Nephron (organoid): Measurements from ENCODE around the gene RAB9A.

Source experiments
- H3K27ac Mint-ChIP-seq, 3 experiments: 2 replicates each; pipeline ENCODE4 v1.8.0; 2020; ENCODE audit warnings: mixed read lengths in 3 of 3, mild to moderate bottlenecking in 2 of 3, moderate library complexity in 1 of 3
- H3K27me3 Mint-ChIP-seq: 2 replicates; pipeline ENCODE4 v1.8.0; 2021; ENCODE audit warnings: low read depth, mild to moderate bottlenecking, moderate library complexity, mixed read lengths
- H3K36me3 Mint-ChIP-seq: 2 replicates; pipeline ENCODE4 v1.8.0; 2020; ENCODE audit warnings: low read depth, mixed read lengths
- H3K4me1 Mint-ChIP-seq: 2 replicates; pipeline ENCODE4 v1.8.0; 2020; ENCODE audit warnings: mixed read lengths
- H3K4me3 Mint-ChIP-seq, 3 experiments: 2 replicates each; pipeline ENCODE4 v1.8.0; 2020; ENCODE audit warnings: mild to moderate bottlenecking in 3 of 3, mixed read lengths in 3 of 3, moderate library complexity in 2 of 3
- H3K9me3 Mint-ChIP-seq: 2 replicates; pipeline ENCODE4 v1.8.0; 2020; ENCODE audit warnings: mixed read lengths
- CTCF ChIP-seq, 3 experiments: fragments of 200-600 bp; sonication (generic); IDR thresholded peaks; one replicate each; pipeline ENCODE4 v1.5.0; 2021; ENCODE audit warnings: antibody characterized with exemption in 3 of 3; ENCODE audit not compliant: unreplicated experiment in 3 of 3

The RAB9A gene

DNA sequence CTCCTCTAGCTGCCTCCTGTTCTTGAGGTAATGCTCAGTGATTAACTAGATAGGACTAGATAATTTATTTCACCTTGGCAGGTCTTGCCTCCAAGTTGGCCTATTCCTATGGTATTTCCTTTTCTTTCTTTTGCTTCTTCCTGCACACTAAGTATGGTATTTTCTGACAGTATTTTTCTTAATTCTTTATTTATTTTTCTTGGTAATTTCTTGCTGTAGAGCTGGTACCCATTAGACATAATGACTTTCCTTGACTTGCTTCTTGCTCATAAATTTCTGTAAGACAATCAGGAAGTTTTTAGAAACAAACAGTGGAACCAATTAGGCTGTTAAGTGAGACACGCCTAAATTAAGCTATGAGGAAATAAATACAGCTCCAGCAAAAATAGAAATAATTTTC lies 9.5 kb downstream of the RAB9A start:
- H3K27ac Mint-ChIP-seq = no peak overlapping the region
- H3K9me3 Mint-ChIP-seq = no peaks in the 10 kb centered on the region
- no peaks in the 10 kb centered on the region for H3K36me3 Mint-ChIP-seq
- no peak for TF ChIP-seq CTCF (IDR thresholded peaks at IDR 0.05; ENCODE audit: unreplicated experiment in 3 of 3)
- peaks cover 29% of the 10 kb centered on the region for H3K4me1 Mint-ChIP-seq
- H3K27me3 Mint-ChIP-seq = no peaks in the 10 kb centered on the region
- H3K4me3 Mint-ChIP-seq = no peak overlapping the region

DNA sequence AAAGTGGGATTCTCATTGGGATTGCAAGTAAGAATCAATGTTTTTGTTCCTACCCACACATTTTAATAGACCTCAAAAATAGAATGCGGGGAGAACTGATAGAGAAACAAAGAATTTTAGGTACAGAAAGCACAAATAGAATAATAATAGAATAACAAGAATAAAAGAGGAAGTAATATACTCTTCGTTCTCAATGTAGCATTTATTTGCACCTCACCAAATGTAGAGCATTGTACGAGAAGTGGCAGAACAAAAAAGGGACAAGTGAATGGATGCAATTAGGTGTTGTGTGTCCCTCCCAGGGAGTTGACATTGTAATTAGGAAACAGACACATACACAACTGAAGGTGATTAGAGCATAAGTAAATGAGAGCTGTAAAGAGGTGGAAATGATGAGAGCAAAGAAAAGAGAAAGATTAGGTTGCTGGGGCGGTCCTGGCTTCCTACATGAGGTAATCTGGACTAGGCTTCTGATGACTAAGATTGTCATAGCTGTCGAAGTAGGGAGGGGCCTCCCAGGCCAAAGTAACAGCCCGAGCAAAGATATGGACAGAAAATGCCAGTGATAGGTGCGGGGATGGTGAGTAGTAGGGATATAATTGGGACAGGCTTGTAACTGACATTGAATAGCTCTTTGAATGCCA lies 10.4 kb downstream of the RAB9A start:
- H3K9me3 Mint-ChIP-seq = no peaks in the 10 kb centered on the region
- no peaks in the 10 kb centered on the region for H3K36me3 Mint-ChIP-seq

GRCh38 chrX:13700380-13700779 lies 11.5 kb downstream of the RAB9A start:
- no peaks in the 10 kb centered on the region for H3K27me3 Mint-ChIP-seq

More for the DNA sequence above, 10.4 kb downstream of the RAB9A start:
- H3K4me1 Mint-ChIP-seq = peaks cover 24% of the 10 kb centered on the region
- no peak overlapping the region for H3K4me3 Mint-ChIP-seq
- no peak for TF ChIP-seq CTCF (IDR thresholded peaks at IDR 0.05; ENCODE audit: unreplicated experiment in 3 of 3)
- H3K27me3 Mint-ChIP-seq = no peaks in the 10 kb centered on the region
- H3K27ac Mint-ChIP-seq = no peak overlapping the region

DNA sequence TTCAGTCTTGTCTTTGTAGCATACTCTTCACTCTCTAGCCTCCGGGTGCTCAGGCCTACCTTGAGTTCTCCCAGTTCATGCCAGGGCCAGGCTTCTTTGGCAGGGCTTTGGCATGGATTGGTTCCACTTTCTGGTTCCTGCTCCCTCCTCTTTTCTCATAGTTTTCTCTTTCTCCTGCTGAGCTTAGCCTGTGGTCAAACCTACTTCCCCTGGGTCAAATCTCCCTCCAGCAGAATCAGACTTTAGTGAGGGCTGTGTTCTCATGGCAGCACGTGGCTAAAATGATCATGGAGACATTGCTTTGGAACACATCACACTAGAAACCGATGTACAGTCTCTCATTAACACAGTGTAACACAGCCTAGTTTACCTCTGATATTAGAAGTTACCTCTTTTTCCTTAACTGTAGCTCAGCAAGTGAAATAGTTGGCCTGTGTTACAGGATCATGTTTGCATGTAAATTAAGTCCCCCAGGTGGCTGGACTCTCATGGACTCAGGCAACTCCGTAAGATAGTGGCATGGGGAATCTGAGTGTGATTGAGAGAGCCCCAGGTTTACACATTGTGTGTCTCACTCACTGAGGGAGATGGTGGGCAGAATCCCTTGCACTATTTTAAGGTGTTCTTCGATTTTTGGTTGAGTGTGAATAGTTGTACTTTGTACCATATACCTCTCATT lies 13.3 kb downstream of the RAB9A start:
- TF ChIP-seq CTCF (IDR thresholded peaks at IDR 0.05; ENCODE audit: unreplicated experiment in 3 of 3) = no peak
- H3K27ac Mint-ChIP-seq = no peak overlapping the region
- H3K27me3 Mint-ChIP-seq = no peaks in the 10 kb centered on the region
- peaks cover 10% of the 10 kb centered on the region for H3K4me1 Mint-ChIP-seq
- H3K4me3 Mint-ChIP-seq = no peak overlapping the region
- peaks cover 6% of the 10 kb centered on the region for H3K36me3 Mint-ChIP-seq
- H3K9me3 Mint-ChIP-seq = no peaks in the 10 kb centered on the region

More at GRCh38 chrX:13700380-13700779, 11.5 kb downstream of the RAB9A start:
- no peak for TF ChIP-seq CTCF (IDR thresholded peaks at IDR 0.05; ENCODE audit: unreplicated experiment in 3 of 3)
- H3K27ac Mint-ChIP-seq = no peak overlapping the region
- peaks cover 17% of the 10 kb centered on the region for H3K4me1 Mint-ChIP-seq
- H3K36me3 Mint-ChIP-seq = peaks cover 2% of the 10 kb centered on the region
- H3K9me3 Mint-ChIP-seq = no peaks in the 10 kb centered on the region
- no peak overlapping the region for H3K4me3 Mint-ChIP-seq

GRCh38 chrX:13703135-13703534 lies 14.2 kb downstream of the RAB9A start:
- Mint-ChIP-seq H3K27ac (no peak overlapping the region), H3K27me3 (no peaks in the 10 kb centered on the region), H3K4me3 (no peak overlapping the region), H3K4me1 (peaks cover 8% of the 10 kb centered on the region), H3K36me3 (peaks cover 11% of the 10 kb centered on the region), H3K9me3 (no peaks in the 10 kb centered on the region)
- TF ChIP-seq CTCF (IDR thresholded peaks at IDR 0.05; ENCODE audit: unreplicated experiment in 3 of 3) = no peak

DNA sequence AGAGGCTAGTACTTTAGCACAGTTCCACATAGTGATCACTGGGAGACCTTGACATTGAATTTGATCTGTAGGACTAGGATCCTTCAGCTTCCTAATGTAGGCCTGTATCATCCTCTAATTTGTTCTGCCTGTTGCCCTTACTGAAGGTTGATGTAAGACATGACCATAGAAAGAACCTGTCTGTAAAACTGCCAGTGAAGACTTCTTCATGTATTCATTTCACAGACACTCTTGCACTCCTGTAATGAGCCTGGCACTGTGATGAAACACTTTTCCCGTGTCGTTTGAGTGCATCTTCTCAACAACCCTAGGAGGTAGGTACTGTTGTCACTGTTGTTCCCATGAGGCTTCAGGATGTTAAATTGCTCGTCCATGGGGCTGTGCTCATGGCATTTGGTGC lies 14.7 kb downstream of the RAB9A start:
- no peaks in the 10 kb centered on the region for H3K9me3 Mint-ChIP-seq
- peaks cover 14% of the 10 kb centered on the region for H3K36me3 Mint-ChIP-seq
- H3K27me3 Mint-ChIP-seq = no peaks in the 10 kb centered on the region
- no peak overlapping the region for H3K4me3 Mint-ChIP-seq
- H3K27ac Mint-ChIP-seq = no peak overlapping the region
- no peak for TF ChIP-seq CTCF (IDR thresholded peaks at IDR 0.05; ENCODE audit: unreplicated experiment in 3 of 3)
- peaks cover 8% of the 10 kb centered on the region for H3K4me1 Mint-ChIP-seq
